HG03457 (cell line): ENCODE results near the gene CLDND2.

Experiments used
- ATAC-seq: cut with Tn5 transposase; IDR thresholded peaks from one replicate; pipeline ENCODE4 v1.9.1; 2021; ENCODE audit warnings: moderate number of reproducible peaks; ENCODE audit not compliant: unreplicated experiment

Gene CLDND2

GRCh38 chr19:51386882-51387520 is 18.2 kb upstream of the CLDND2 start:
- ATAC-seq, result no peak

GRCh38 chr19:51382004-51382403 is 13.2 kb upstream of the CLDND2 start:
- no peak for ATAC-seq

GRCh38 chr19:51380379-51380778 is 11.6 kb upstream of the CLDND2 start:
- no peak for ATAC-seq

- ATAC-seq, result no peak
These were observed 8.6 kb upstream of the CLDND2 start for GRCh38 chr19:51377422-51377821.

GRCh38 chr19:51375504-51376221 is 6.9 kb upstream of the CLDND2 start:
- ATAC-seq, result no peak

- ATAC-seq, result no peak
These were observed 4.1 kb upstream of the CLDND2 start, which contains the start of gene NKG7 for GRCh38 chr19:51372649-51373504. TSS of gene NKG7 (minus strand) at chr19:51372654. CDS start at chr19:51372535, 119 bp downstream.

- no peak for ATAC-seq
These were observed 3.3 kb upstream of the CLDND2 start for GRCh38 chr19:51372021-51372648.

- ATAC-seq, result no peak
These were observed 2.4 kb upstream of the CLDND2 start for GRCh38 chr19:51371186-51371690.

- ATAC-seq, result no peak
These were observed 1.4 kb upstream of the CLDND2 start for GRCh38 chr19:51370230-51370629.

GRCh38 chr19:51367565-51368365 is 1.0 kb downstream of the CLDND2 start:
- peak; percentile 54 for ATAC-seq

GRCh38 chr19:51367255-51367564 is 1.6 kb downstream of the CLDND2 start:
- no peak for ATAC-seq

GRCh38 chr19:51366389-51367254 is 2.2 kb downstream of the CLDND2 start:
- ATAC-seq, result peak; percentile 38

- ATAC-seq, result no peak
These were observed 2.8 kb downstream of the CLDND2 start, which contains the start of gene ETFB for GRCh38 chr19:51365965-51366388. TSS of gene ETFB (minus strand) at chr19:51366388. CDS start at chr19:51366326, 62 bp downstream.

GRCh38 chr19:51365211-51365964 is 3.4 kb downstream of the CLDND2 start:
- ATAC-seq, result no peak

- ATAC-seq, result no peak
These were observed 4.3 kb downstream of the CLDND2 start for GRCh38 chr19:51364200-51365106.

GRCh38 chr19:51361239-51361638 is 7.6 kb downstream of the CLDND2 start:
- ATAC-seq, result no peak

- no peak for ATAC-seq
These were observed 9.5 kb downstream of the CLDND2 start for GRCh38 chr19:51359294-51359693.
